H1 (cell line): ENCODE measurements around the gene NTMT1. TPM values are rescaled to one million over a fixed set of nuclear protein-coding genes. Genes with fewer than 3 reads are reported as not detected.

Source experiments
- CTCF ChIA-PET: fragments of 300-600 bp; sonication (Branson Sonifier 250); formaldehyde crosslinking; loops from one replicate; lab custom pipeline; 2021; ENCODE audit not compliant: partially characterized antibody; lab: Charles Lee
- POLR2A ChIA-PET: fragments of 300-600 bp; sonication (Branson Sonifier 250); formaldehyde crosslinking; loops from one replicate; lab custom pipeline; 2021; ENCODE audit warnings: inconsistent platforms; ENCODE audit not compliant: partially characterized antibody; lab: Charles Lee
- DNase-seq, 2 experiments: peaks; one replicate each; pipeline versions ENCODE4 v3.0.0 to v3.0.0-alpha.2; 2010 to 2022; ENCODE audit warnings: low spot score in 2 of 2, low read depth in 1 of 2, mixed read lengths in 1 of 2
- FAIRE-seq: peaks from 2 replicates; lab custom pipeline; 2011; peaks lifted over from hg19 to GRCh38; lab: Jason Lieb, UNC
- H2AFZ ChIP-seq: 2 replicates; pipeline ENCODE4 v1.8.1; 2012; ENCODE audit warnings: low read length, inconsistent platforms
- H2AK5ac ChIP-seq: 2 replicates; pipeline ENCODE4 v1.6.1; 2013; ENCODE audit warnings: low read depth, low read length
- H2BK120ac ChIP-seq: replicated peaks from 2 replicates; pipeline ENCODE3; 2013; ENCODE audit warnings: low read depth, low read length, inconsistent platforms
- H2BK12ac ChIP-seq: 2 replicates; pipeline ENCODE4 v1.6.1; 2013; ENCODE audit warnings: low read depth, low read length
- H2BK15ac ChIP-seq: 2 replicates; pipeline ENCODE4 v1.6.1; 2013; ENCODE audit warnings: low read length
- H2BK20ac ChIP-seq: 2 replicates; pipeline ENCODE4 v1.6.1; 2013; ENCODE audit warnings: low read length
- H2BK5ac ChIP-seq: 2 replicates; pipeline ENCODE4 v1.6.1; 2013; ENCODE audit warnings: low read depth, low read length
- H3K14ac ChIP-seq: 2 replicates; pipeline ENCODE4 v1.6.1; 2013; ENCODE audit warnings: inconsistent platforms; ENCODE audit not compliant: insufficient read length
- H3K18ac ChIP-seq: 2 replicates; pipeline ENCODE4 v1.6.1; 2013; ENCODE audit warnings: low read length; ENCODE audit errors: extremely low read depth
- H3K23ac ChIP-seq: 2 replicates; pipeline ENCODE4 v1.6.1; 2013; ENCODE audit warnings: inconsistent platforms; ENCODE audit not compliant: insufficient read length
- H3K23me2 ChIP-seq: 2 replicates; pipeline ENCODE4 v1.6.1; 2013; ENCODE audit warnings: low read depth, low read length
- H3K27ac ChIP-seq: 2 replicates; pipeline ENCODE4 v1.6.1; 2011; ENCODE audit warnings: low read depth, low read length, inconsistent platforms
- H3K27me3 ChIP-seq, 4 experiments: replicated peaks in 1 of 4; 1 replicate in 1 of 4; 2 replicates in 3 of 4; pipeline versions ENCODE4 v1.6.1 to v1.8.1; 2011 to 2013; ENCODE audit warnings: low read length in 3 of 4, mild to moderate bottlenecking in 3 of 4, inconsistent platforms in 2 of 4, mixed read lengths in 2 of 4, moderate library complexity in 1 of 4; ENCODE audit not compliant: control insufficient read depth in 3 of 4, insufficient read depth in 3 of 4; ENCODE audit errors: extremely low read depth in 1 of 4
- H3K36me3 ChIP-seq, 4 experiments: 2 replicates each; pipeline versions ENCODE4 v1.6.1 to v1.8.1; 2011 to 2013; ENCODE audit warnings: mild to moderate bottlenecking in 4 of 4, low read length in 3 of 4, moderate library complexity in 2 of 4, control low read depth in 1 of 4, inconsistent platforms in 1 of 4; ENCODE audit not compliant: insufficient read depth in 4 of 4, control insufficient read depth in 2 of 4
- H3K4ac ChIP-seq: replicated peaks from 2 replicates; pipeline ENCODE3; 2013; ENCODE audit warnings: low read length, low read depth, mixed read lengths, inconsistent platforms; ENCODE audit not compliant: insufficient read length
- H3K4me1 ChIP-seq, 4 experiments: replicated peaks in 1 of 4; 1 replicate in 1 of 4; 2 replicates in 3 of 4; pipeline versions ENCODE4 v1.6.1 to v1.8.1; 2011 to 2013; ENCODE audit warnings: low read length in 3 of 4, inconsistent platforms in 2 of 4, mixed read lengths in 1 of 4; ENCODE audit not compliant: insufficient read depth in 4 of 4, control insufficient read depth in 3 of 4
- H3K4me2 ChIP-seq, 2 experiments: 2 replicates each; pipeline versions ENCODE4 v1.6.1 to v1.8.1; 2011 to 2013; ENCODE audit warnings: low read depth in 2 of 2, low read length in 2 of 2, control low read depth in 1 of 2, inconsistent platforms in 1 of 2, mild to moderate bottlenecking in 1 of 2; ENCODE audit not compliant: insufficient read depth in 1 of 2
- H3K4me3 ChIP-seq, 4 experiments: fragments of 200-600, 300-600 bp in 1 of 4; sonication (generic), shearing (Covaris generic), sonication (Bioruptor Twin) in 1 of 4; 2 replicates each; pipeline versions ENCODE4 v1.5.1 to v1.8.1; 2011 to 2016; ENCODE audit warnings: low read length in 4 of 4, low read depth in 3 of 4, control low read depth in 2 of 4, inconsistent platforms in 2 of 4, mild to moderate bottlenecking in 2 of 4, mixed read lengths in 1 of 4, moderate library complexity in 1 of 4; ENCODE audit not compliant: insufficient read depth in 2 of 4; ENCODE audit errors: extremely low read depth in 1 of 4
- H3K56ac ChIP-seq: replicated peaks from 2 replicates; pipeline ENCODE3; 2013; ENCODE audit warnings: low read depth, mild to moderate bottlenecking, mixed read lengths, low read length, inconsistent platforms; ENCODE audit not compliant: insufficient read length
- H3K79me1 ChIP-seq: 2 replicates; pipeline ENCODE4 v1.6.1; 2013; ENCODE audit warnings: low read depth, low read length, control low read depth
- H3K79me2 ChIP-seq, 2 experiments: 2 replicates each; pipeline versions ENCODE4 v1.6.1 to v1.8.1; 2012 to 2013; ENCODE audit warnings: low read length in 2 of 2, mild to moderate bottlenecking in 2 of 2, inconsistent platforms in 1 of 2; ENCODE audit not compliant: insufficient read depth in 2 of 2, control insufficient read depth in 1 of 2
- H3K9ac ChIP-seq, 4 experiments: replicated peaks in 1 of 4; 1 replicate in 1 of 4; 2 replicates in 3 of 4; pipeline versions ENCODE4 v1.6.1 to v1.8.1; 2011 to 2013; ENCODE audit warnings: low read depth in 3 of 4, low read length in 3 of 4, control low read depth in 2 of 4, mild to moderate bottlenecking in 2 of 4, moderate library complexity in 2 of 4, inconsistent platforms in 1 of 4; ENCODE audit errors: extremely low read depth in 1 of 4
- H3K9me3 ChIP-seq, 2 experiments: 2 replicates each; pipeline versions ENCODE4 v1.6.1 to v1.8.1; 2012 to 2013; ENCODE audit warnings: mild to moderate bottlenecking in 2 of 2, moderate library complexity in 2 of 2, control low read depth in 1 of 2, inconsistent platforms in 1 of 2, low read depth in 1 of 2, low read length in 1 of 2, mixed read lengths in 1 of 2; ENCODE audit not compliant: insufficient read depth in 2 of 2
- H4K20me1 ChIP-seq, 2 experiments: replicated peaks in 1 of 2; 2 replicates each; pipeline versions ENCODE3 to v1.8.1; 2011 to 2013; ENCODE audit warnings: inconsistent platforms in 2 of 2, low read length in 2 of 2, mild to moderate bottlenecking in 1 of 2; ENCODE audit not compliant: insufficient read depth in 2 of 2, control insufficient read depth in 1 of 2
- H4K5ac ChIP-seq: 2 replicates; pipeline ENCODE4 v1.6.1; 2013; ENCODE audit warnings: low read length, low read depth, mixed read lengths, inconsistent platforms; ENCODE audit not compliant: insufficient read length
- H4K8ac ChIP-seq: 2 replicates; pipeline ENCODE4 v1.8.0; 2013; ENCODE audit warnings: mild to moderate bottlenecking, moderate library complexity, low read length, inconsistent platforms; ENCODE audit not compliant: insufficient read depth; ENCODE audit errors: extremely low read depth
- H4K91ac ChIP-seq: replicated peaks from 2 replicates; pipeline ENCODE3; 2013; ENCODE audit warnings: low read length, mixed read lengths, inconsistent platforms; ENCODE audit not compliant: insufficient read length
- EP300 ChIP-seq, 2 experiments: IDR thresholded peaks; 1 replicate in 1 of 2; 2 replicates in 1 of 2; pipeline ENCODE4 v1.6.1; 2011 to 2012; ENCODE audit warnings: low read depth in 2 of 2, low read length in 2 of 2, mild to moderate bottlenecking in 2 of 2, borderline replicate concordance in 1 of 2, inconsistent platforms in 1 of 2, moderate library complexity in 1 of 2
- MAFK ChIP-seq: IDR thresholded peaks from 2 replicates; pipeline ENCODE4 v1.6.1; 2012; ENCODE audit warnings: low read depth, mild to moderate bottlenecking, improper control_type of control experiment, low read length
- POLR2A ChIP-seq, 2 experiments: IDR thresholded peaks; 1 replicate in 1 of 2; 2 replicates in 1 of 2; pipeline ENCODE4 v1.6.1; 2011; ENCODE audit warnings: low read depth in 2 of 2, low read length in 2 of 2, mild to moderate bottlenecking in 2 of 2; ENCODE audit errors: control extremely low read depth in 1 of 2
- POLR2AphosphoS5 ChIP-seq: IDR thresholded peaks from 2 replicates; pipeline ENCODE4 v1.6.1; 2011; ENCODE audit warnings: low read depth, low read length
- TEAD4 ChIP-seq: IDR thresholded peaks from 2 replicates; pipeline ENCODE4 v1.6.1; 2012; ENCODE audit warnings: low read depth, low read length, inconsistent platforms, mixed read lengths
- WGBS, 2 experiments: shearing (Covaris generic) in 1 of 2; methylation state at CpG; one replicate each; pipeline versions ENCODE4 v1.1.6 to v1.1.7; 2013 to 2015; ENCODE audit warnings: low lambda C conversion rate in 2 of 2, mixed read lengths in 2 of 2, inconsistent platforms in 1 of 2, low coverage in 1 of 2, missing lambda C conversion rate in 1 of 2; ENCODE audit not compliant: insufficient replicate concordance in 2 of 2, insufficient coverage in 1 of 2, insufficient read length in 1 of 2; ENCODE audit errors: extremely low coverage in 1 of 2, missing lambda C conversion rate in 1 of 2; 5-methylcytosine and 5-hydroxymethylcytosine counted together
- polyA plus RNA-seq, 7 experiments: library from polyadenylated mRNA; depleted of rRNA in 3 of 7; stranded (reverse) in 5 of 7; unstranded in 2 of 7; fragments of >200 nt in 5 of 7; fragments of 200-250 nt in 2 of 7; gene quantifications; 1 replicate in 5 of 7; 2 replicates in 1 of 7; 4 replicates in 1 of 7; pipeline versions ENCODE4 v1.2.1 to v1.2.3, GENCODE V29; 2011 to 2013; ENCODE audit warnings: missing spikeins in 2 of 7, mixed read lengths in 2 of 7
- total RNA-seq: library from RNA; stranded (reverse); fragmentation: NEBNext Ultra II Directional; extraction: Animal tissue kit (Norgen Biotek cat#: 25700); gene quantifications from 2 replicates; pipeline ENCODE4 v1.2.1, GENCODE V29; 2021
- TF ChIP-seq, protein P1 (sequence below): IDR thresholded peaks from 2 replicates; pipeline ENCODE4 v1.6.1; 2011; ENCODE audit warnings: low read length, improper control_type of control experiment

The NTMT1 gene
- total and polyA plus RNA-seq, 2 of the 8 experiments (the other 6 are each of a cell fraction or from before 2014, with no cell fraction given) = 66.8 to 70.2 TPM

DNA sequence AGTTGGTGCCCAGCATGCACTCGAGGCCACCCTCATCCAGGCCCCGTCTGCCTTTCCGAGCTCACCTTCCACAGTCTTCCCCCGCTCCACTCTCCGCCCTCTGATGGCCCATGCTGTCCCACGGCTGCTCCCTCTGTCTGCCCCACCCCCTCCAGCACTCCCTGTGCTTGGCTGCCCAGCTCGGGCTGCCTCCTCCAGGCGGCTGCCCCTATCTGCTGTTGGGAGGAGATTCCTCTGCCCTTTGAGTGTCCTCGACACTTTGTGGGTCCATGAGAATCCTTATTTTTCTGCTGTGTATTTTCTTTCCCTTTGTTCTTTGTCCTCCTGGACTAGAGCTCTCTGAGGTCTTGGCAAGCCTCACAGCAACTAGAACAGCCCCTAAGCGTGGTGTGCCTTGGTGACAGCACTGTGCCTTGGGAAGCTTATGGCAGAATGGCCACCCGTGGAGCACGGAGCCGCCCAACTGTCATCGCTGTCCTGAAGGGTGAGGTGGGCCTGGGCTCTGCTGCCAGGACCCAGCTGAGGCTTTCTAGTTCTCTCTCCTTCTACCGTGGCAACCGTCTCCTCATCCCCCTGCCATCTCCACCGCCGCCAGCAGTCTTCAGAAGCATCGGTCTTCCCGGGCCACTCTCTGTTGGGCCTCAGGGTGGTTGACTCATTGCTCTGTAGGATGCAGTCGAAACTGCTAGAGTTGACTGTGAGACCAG lies 5.2 kb downstream of the NTMT1 start:
- peaks cover 57 to 83% of the 10 kb centered on the region in 2 experiments for H4K20me1 ChIP-seq
- H2BK20ac ChIP-seq = no peak overlapping the region
- H2BK15ac ChIP-seq = no peak overlapping the region
- TF ChIP-seq, protein P1, sequence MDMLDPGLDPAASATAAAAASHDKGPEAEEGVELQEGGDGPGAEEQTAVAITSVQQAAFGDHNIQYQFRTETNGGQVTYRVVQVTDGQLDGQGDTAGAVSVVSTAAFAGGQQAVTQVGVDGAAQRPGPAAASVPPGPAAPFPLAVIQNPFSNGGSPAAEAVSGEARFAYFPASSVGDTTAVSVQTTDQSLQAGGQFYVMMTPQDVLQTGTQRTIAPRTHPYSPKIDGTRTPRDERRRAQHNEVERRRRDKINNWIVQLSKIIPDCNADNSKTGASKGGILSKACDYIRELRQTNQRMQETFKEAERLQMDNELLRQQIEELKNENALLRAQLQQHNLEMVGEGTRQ = no peak
- no peak; a peak in 1 of 3 replicates for TF ChIP-seq POLR2A (IDR thresholded peaks at IDR 0.05; ENCODE audit: control extremely low read depth in 1 of 2, low read depth in 2 of 2, low read length in 2 of 2)
- 0 out of 2 replicates have a peak, but pooled peaks have one; percentile 11 for TF ChIP-seq POLR2AphosphoS5
- no peak for TF ChIP-seq TEAD4
- peak in 1 of 2 experiments; percentile 37; a peak in 1 of 3 replicates for TF ChIP-seq EP300 (IDR thresholded peaks at IDR 0.05; ENCODE audit: borderline replicate concordance in 1 of 2, low read depth in 2 of 2, low read length in 2 of 2)
- no peak for TF ChIP-seq MAFK
- H3K27ac ChIP-seq = no peak overlapping the region
- H3K4ac ChIP-seq = no peak overlapping the region
- ChIA-PET CTCF (interaction anchor here (0.6 to 4.4 kb wide), 14 partner anchors 10 to 773 kb away, joined by 3 to 18 read pairs (median 4); partner anchors contain the start of genes ASB6 and C9orf50), POLR2A (interaction anchor here (1.4 to 8.4 kb wide), 3 partner anchors 8 to 67 kb away, joined by 5 to 95 read pairs (median 7); partner anchors contain the start of genes ASB6 and C9orf50)
- no peak overlapping the region for H3K23ac ChIP-seq
- DNase-seq = no peak
- H3K79me1 ChIP-seq = peaks cover 43% of the 10 kb centered on the region
- H3K23me2 ChIP-seq = peaks cover 11% of the 10 kb centered on the region
- H3K18ac ChIP-seq = no peak overlapping the region
- H2BK12ac ChIP-seq = no peak overlapping the region
- H4K91ac ChIP-seq = no peak overlapping the region
- H3K79me2 ChIP-seq = peaks cover 52 to 77% of the 10 kb centered on the region in 2 experiments
- H2AK5ac ChIP-seq = no peak overlapping the region
- H4K5ac ChIP-seq = no peak overlapping the region
- no peak overlapping the region for H2AFZ ChIP-seq
- H2BK5ac ChIP-seq = 0 out of 2 replicates have a peak overlapping the region, but pooled peaks have one; percentile 52
- no peak overlapping the region for H2BK120ac ChIP-seq
- H3K14ac ChIP-seq = no peak overlapping the region
- peak overlapping the region in 1 of 4 experiments; percentile 1; a peak in 3 of 7 replicates for H3K9ac ChIP-seq
- no peak overlapping the region; the same call in 1 of the 2 replicates for H4K8ac ChIP-seq
- 87% methylated on average over 21 of the region's 21 CpGs; no CpG with 5 or more reads in 1 of the 2 experiments for WGBS, 2 experiments
- peaks cover 10 to 18% (median 10%) of the 10 kb centered on the region in 4 experiments for H3K4me1 ChIP-seq
- no peaks in the 10 kb centered on the region for H3K27me3 ChIP-seq
- no peak overlapping the region for H3K4me3 ChIP-seq
- H3K9me3 ChIP-seq = no peaks in the 10 kb centered on the region
- no peak overlapping the region; a peak in 1 of 4 replicates for H3K4me2 ChIP-seq
- FAIRE-seq = no peak
- no peak overlapping the region for H3K56ac ChIP-seq
- H3K36me3 ChIP-seq = peaks cover 13 to 44% (median 27%) of the 10 kb centered on the region in 4 experiments
